SK-N-SH treated with all-trans-retinoic acid at 6 μM for 48 hours (cell line): ENCODE measurements around the gene FAF1.

Experiments used
- BACH2 ChIP-seq: fragments of 250-450 bp; sonication (Bioruptor Pico); IDR thresholded peaks from 2 replicates; pipeline ENCODE4 v1.9.0; 2021; ENCODE audit warnings: mild to moderate bottlenecking, borderline replicate concordance
- CSRNP3 ChIP-seq: fragments of 250-450 bp; sonication (Bioruptor Pico); IDR thresholded peaks from 2 replicates; pipeline ENCODE4 v1.5.1; 2021; ENCODE audit warnings: mild to moderate bottlenecking, moderate library complexity
- ESRRG ChIP-seq: fragments of 250-450 bp; sonication (Bioruptor Pico); IDR thresholded peaks from 2 replicates; pipeline ENCODE4 v1.6.1; 2021; ENCODE audit warnings: mild to moderate bottlenecking
- GLIS3 ChIP-seq: fragments of 250-450 bp; sonication (Bioruptor Pico); IDR thresholded peaks from 2 replicates; pipeline ENCODE4 v1.5.0; 2020; ENCODE audit warnings: mild to moderate bottlenecking, moderate library complexity
- ISL1 ChIP-seq: fragments of 250-450 bp; sonication (Bioruptor Pico); IDR thresholded peaks from 2 replicates; pipeline ENCODE4 v2.1.2; 2022; ENCODE audit warnings: mild to moderate bottlenecking, moderate library complexity
- SNAI2 ChIP-seq: fragments of 250-450 bp; sonication (Bioruptor Pico); IDR thresholded peaks from 2 replicates; pipeline ENCODE4 v1.5.0; 2020; ENCODE audit warnings: mild to moderate bottlenecking, moderate library complexity
- ZC3H10 ChIP-seq: fragments of 250-450 bp; sonication (Bioruptor Pico); IDR thresholded peaks from 2 replicates; pipeline ENCODE4 v1.5.1; 2021; ENCODE audit warnings: mild to moderate bottlenecking, moderate library complexity
- ZFP3 ChIP-seq: fragments of 250-450 bp; sonication (Bioruptor Pico); IDR thresholded peaks from 2 replicates; pipeline ENCODE4 v1.5.0; 2020; ENCODE audit warnings: mild to moderate bottlenecking, moderate library complexity
- ZFP30 ChIP-seq: fragments of 450-650 bp; formaldehyde crosslinking; IDR thresholded peaks from 2 replicates; pipeline ENCODE4 v1.5.0; 2022; ENCODE audit warnings: mild to moderate bottlenecking, moderate library complexity
- TF ChIP-seq, protein P1 (sequence below): fragments of 250-450 bp; sonication (Bioruptor Pico); IDR thresholded peaks from 2 replicates; pipeline ENCODE4 v1.8.0; 2020; ENCODE audit warnings: mild to moderate bottlenecking, moderate library complexity, borderline replicate concordance
- TF ChIP-seq, protein P2 (sequence below): fragments of 250-450 bp; sonication (Bioruptor Pico); IDR thresholded peaks from 2 replicates; pipeline ENCODE4 v1.5.1; 2020; ENCODE audit warnings: low read depth, mild to moderate bottlenecking, moderate library complexity

- TF ChIP-seq, protein P1, sequence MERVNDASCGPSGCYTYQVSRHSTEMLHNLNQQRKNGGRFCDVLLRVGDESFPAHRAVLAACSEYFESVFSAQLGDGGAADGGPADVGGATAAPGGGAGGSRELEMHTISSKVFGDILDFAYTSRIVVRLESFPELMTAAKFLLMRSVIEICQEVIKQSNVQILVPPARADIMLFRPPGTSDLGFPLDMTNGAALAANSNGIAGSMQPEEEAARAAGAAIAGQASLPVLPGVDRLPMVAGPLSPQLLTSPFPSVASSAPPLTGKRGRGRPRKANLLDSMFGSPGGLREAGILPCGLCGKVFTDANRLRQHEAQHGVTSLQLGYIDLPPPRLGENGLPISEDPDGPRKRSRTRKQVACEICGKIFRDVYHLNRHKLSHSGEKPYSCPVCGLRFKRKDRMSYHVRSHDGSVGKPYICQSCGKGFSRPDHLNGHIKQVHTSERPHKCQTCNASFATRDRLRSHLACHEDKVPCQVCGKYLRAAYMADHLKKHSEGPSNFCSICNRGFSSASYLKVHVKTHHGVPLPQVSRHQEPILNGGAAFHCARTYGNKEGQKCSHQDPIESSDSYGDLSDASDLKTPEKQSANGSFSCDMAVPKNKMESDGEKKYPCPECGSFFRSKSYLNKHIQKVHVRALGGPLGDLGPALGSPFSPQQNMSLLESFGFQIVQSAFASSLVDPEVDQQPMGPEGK (CRISPR knock-in tag) = no peak
- TF ChIP-seq ESRRG (CRISPR knock-in tag) (no peak), BACH2 (no peak), ZFP30 (CRISPR knock-in tag) (no peak), ISL1 (CRISPR knock-in tag) (no peak), ZFP3 (CRISPR knock-in tag) (no peak), SNAI2 (CRISPR knock-in tag) (no peak), ZC3H10 (no peak), GLIS3 (CRISPR knock-in tag) (no peak), CSRNP3 (CRISPR knock-in tag) (no peak)
- TF ChIP-seq, protein P2, sequence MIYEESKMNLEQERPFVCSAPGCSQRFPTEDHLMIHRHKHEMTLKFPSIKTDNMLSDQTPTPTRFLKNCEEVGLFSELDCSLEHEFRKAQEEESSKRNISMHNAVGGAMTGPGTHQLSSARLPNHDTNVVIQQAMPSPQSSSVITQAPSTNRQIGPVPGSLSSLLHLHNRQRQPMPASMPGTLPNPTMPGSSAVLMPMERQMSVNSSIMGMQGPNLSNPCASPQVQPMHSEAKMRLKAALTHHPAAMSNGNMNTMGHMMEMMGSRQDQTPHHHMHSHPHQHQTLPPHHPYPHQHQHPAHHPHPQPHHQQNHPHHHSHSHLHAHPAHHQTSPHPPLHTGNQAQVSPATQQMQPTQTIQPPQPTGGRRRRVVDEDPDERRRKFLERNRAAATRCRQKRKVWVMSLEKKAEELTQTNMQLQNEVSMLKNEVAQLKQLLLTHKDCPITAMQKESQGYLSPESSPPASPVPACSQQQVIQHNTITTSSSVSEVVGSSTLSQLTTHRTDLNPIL (CRISPR knock-in tag) = no peak
Measured at GRCh38 chr1:50877641-50878040, 82.4 kb downstream of the FAF1 start.
